HFF-Myc (cell line): ENCODE measurements around the gene OSBPL9.

Source experiments
- DNase-seq: peaks from one replicate; pipeline ENCODE4 v3.0.0-alpha.2; 2011; ENCODE audit warnings: low read depth; ENCODE audit errors: extremely low read depth
- H3K4me3 ChIP-seq: replicated peaks from 2 replicates; pipeline ENCODE4 v1.5.1; 2011; ENCODE audit warnings: low read depth, mild to moderate bottlenecking, control low read depth, low read length
- TF ChIP-seq, protein P1 (sequence below): IDR thresholded peaks from 2 replicates; pipeline ENCODE4 v1.5.1; 2012; ENCODE audit warnings: mild to moderate bottlenecking, low read depth, low read length, control low read depth; ENCODE audit errors: missing control alignments

The OSBPL9 gene

DNA sequence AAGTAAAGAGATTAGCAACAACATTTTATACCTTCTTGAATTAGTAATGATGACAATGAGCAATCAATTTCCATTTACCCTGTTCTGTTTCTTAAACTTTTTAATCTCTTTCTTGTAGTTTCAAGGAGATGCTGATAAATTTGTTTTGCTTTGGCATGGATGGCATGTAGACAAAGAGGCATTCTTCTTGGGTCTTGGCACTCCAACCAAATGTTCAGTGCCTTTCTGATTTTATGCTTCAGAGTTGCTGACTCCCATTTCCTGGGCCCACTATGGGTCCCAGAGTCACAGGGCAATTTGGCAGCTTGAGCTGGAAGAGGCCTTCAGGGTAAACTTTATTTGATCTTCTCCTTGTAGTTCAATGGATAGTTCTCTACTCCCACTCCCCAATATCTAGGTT, 42.1 kb upstream of the OSBPL9 start:
- TF ChIP-seq, protein P1, sequence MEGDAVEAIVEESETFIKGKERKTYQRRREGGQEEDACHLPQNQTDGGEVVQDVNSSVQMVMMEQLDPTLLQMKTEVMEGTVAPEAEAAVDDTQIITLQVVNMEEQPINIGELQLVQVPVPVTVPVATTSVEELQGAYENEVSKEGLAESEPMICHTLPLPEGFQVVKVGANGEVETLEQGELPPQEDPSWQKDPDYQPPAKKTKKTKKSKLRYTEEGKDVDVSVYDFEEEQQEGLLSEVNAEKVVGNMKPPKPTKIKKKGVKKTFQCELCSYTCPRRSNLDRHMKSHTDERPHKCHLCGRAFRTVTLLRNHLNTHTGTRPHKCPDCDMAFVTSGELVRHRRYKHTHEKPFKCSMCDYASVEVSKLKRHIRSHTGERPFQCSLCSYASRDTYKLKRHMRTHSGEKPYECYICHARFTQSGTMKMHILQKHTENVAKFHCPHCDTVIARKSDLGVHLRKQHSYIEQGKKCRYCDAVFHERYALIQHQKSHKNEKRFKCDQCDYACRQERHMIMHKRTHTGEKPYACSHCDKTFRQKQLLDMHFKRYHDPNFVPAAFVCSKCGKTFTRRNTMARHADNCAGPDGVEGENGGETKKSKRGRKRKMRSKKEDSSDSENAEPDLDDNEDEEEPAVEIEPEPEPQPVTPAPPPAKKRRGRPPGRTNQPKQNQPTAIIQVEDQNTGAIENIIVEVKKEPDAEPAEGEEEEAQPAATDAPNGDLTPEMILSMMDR, result no peak
- DNase-seq, result no peak
- H3K4me3 ChIP-seq, result no peak overlapping the region

DNA sequence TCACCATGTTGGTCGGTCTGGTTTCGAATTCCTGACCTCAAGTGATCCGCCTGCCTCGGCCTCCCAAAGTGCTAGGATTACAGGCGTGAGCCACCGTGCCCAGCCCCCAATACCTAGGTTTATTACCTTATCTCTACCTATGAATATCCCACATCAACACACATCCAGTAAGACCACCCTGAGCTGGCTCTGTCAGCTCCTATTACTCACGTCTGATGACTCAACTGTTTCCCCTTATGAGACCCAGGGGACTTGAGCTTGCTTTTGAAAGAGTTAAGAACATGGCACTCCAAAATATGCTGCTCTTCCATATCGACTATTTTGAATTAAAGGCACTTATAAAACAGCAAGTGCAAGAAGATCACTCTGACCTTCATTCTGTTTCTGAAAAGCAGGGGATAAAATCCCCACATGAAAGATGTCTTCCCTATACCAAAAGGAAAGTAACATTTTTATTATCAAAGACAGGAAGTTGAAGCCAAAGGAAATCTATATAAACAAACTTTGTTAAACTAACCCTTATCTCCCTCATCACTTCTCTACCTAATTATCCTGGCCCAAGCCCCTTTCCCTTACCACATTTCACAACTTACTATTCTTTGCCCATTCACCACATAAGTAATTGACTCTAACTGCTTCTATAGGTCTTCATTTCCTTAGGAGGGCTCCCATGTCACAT, 41.3 kb upstream of the OSBPL9 start:
- H3K4me3 ChIP-seq, result no peak overlapping the region
- TF ChIP-seq, protein P1, result no peak
- no peak for DNase-seq

DNA sequence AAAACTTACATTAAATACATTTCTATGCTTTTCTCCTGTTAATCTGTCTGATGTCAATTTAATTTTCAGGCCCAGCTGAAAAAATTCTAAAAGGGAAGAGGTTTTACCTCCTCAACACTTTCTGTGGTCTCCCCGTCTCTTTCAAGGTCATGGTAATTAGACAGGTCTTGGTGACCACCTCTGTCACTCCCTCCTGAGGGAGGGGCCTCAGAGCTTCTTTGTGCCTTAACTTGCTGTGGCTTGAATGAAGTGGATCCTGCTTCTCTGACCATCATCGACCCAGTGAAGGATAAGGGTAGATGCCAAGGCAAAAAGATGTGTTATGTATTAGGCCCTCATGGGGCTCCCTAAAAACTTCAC, 40.8 kb upstream of the OSBPL9 start:
- TF ChIP-seq, protein P1, result no peak
- H3K4me3 ChIP-seq, result no peak overlapping the region
- DNase-seq, result no peak

DNA sequence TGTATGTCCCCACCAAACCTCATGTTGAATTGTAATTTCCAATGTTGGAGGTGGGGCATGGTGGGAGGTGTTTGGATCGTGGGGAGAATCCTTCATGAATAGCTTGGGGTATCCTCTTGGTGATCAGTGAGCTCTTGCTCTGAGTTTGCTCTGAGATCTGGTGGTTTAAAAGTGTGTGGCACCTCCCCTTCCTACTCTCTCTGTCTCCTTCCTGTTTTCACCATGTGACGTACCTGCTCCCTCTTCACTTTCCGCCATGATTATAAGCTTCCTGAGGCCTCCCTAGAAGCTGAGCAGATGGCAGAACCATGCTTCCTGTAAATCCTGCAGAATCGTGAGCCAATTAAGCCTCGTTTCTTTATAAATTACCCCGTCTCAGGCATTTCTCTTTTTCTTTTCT, 40.0 kb upstream of the OSBPL9 start:
- TF ChIP-seq, protein P1, result no peak
- no peak overlapping the region for H3K4me3 ChIP-seq
- DNase-seq, result no peak

DNA sequence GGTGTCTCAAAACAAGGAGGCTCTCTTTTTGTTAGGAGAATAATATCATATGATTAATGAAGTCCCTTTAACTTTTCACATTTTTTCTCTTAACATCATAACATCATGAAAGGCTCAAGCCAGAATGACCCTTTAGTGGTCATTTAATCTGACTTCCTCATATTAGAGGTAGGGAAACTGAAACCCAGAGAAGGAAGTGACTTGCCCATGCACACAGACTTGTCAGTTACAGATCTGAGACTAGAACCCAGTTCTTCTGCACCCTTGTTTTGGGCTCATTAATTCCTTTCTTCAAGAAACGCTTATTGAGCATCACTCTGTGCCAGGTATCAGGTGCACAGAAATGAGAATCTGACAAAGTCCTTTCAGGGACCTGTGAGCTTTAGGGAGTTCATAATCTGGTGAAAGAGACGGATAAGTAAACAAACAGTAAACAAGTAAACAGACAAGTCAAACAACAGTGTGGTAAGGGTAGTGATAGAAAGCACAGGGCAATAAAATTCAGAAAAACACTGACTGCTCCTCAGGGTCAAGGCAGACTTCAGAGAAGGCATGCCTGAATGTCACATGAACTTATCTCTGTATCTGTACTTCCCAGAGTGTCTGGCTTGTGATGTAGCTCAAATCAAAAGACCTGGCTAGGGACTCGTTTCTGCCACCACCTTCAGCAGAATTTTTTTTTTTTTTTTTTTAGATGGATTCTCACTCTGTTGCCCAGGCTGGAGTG, 38.3 kb upstream of the OSBPL9 start:
- DNase-seq, result no peak
- TF ChIP-seq, protein P1, result no peak

DNA sequence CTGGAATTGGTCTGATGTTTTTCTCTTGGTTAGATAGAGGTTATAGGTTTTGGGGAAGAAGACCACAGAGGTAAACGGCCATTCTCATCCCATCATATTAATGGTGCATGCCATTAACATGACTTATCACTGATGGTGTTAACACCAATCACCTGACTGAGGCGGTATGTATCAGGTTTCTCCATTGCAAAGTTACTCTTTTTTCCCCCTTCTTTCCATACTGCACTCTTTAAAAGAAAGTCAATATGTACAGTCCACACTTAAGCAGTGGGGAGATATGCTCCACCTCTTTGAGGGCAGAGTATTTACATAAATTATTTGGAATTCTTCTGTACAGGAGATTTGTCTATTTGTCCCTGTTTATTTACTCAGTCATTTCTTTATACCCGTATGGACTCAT, 35.7 kb upstream of the OSBPL9 start:
- TF ChIP-seq, protein P1, result no peak
- H3K4me3 ChIP-seq, result no peak overlapping the region
- DNase-seq, result no peak

More for the DNA sequence above, 38.3 kb upstream of the OSBPL9 start:
- H3K4me3 ChIP-seq, result no peak overlapping the region
